Fibroblast of lung (primary cell): ENCODE data around the gene ANTXRL. TPM values are rescaled to one million over a fixed set of nuclear protein-coding genes. Genes with fewer than 3 reads are reported as not detected.
"Not testable (repeated sequence)": the region's sequence is repeated elsewhere in the genome, so short reads cannot be mapped to it uniquely, and the experiment has no call there.

Source experiments
- DNase-seq, 2 donors: peaks; one replicate each; pipeline versions ENCODE4 v3.0.0 to v3.0.0-alpha.2; 2010; ENCODE audit warnings: low read depth in 2 of 2
- H2AFZ ChIP-seq: 2 replicates; pipeline ENCODE4 v1.5.1; 2012; ENCODE audit warnings: low read length, control low read depth, inconsistent platforms
- H3K27ac ChIP-seq: 2 replicates; pipeline ENCODE4 v1.5.1; 2011; ENCODE audit warnings: low read length, control low read depth; ENCODE audit not compliant: insufficient read depth
- H3K27me3 ChIP-seq: 2 replicates; pipeline ENCODE4 v1.5.1; 2011; ENCODE audit warnings: mild to moderate bottlenecking, low read length; ENCODE audit not compliant: control insufficient read depth, insufficient read depth
- H3K36me3 ChIP-seq: 2 replicates; pipeline ENCODE4 v1.5.1; 2011; ENCODE audit warnings: low read length; ENCODE audit not compliant: control insufficient read depth, insufficient read depth
- H3K4me1 ChIP-seq: 2 replicates; pipeline ENCODE4 v1.5.1; 2011; ENCODE audit warnings: low read length; ENCODE audit not compliant: control insufficient read depth, insufficient read depth; ENCODE audit errors: extremely low read depth
- H3K4me2 ChIP-seq: 2 replicates; pipeline ENCODE4 v1.5.1; 2011; ENCODE audit warnings: low read length, control low read depth; ENCODE audit not compliant: insufficient read depth; ENCODE audit errors: extremely low read depth
- H3K4me3 ChIP-seq, 4 experiments: fragments of 200-600 bp in 1 of 4; sonication (generic) in 1 of 4; replicated peaks in 1 of 4; 2 replicates each; pipeline ENCODE4 v1.5.1; 2011 to 2016; ENCODE audit warnings: low read length in 4 of 4, low read depth in 3 of 4, mild to moderate bottlenecking in 3 of 4, control low read depth in 2 of 4, inconsistent platforms in 1 of 4, mixed read lengths in 1 of 4; ENCODE audit not compliant: insufficient read depth in 1 of 4; ENCODE audit errors: control extremely low read depth in 1 of 4
- H3K79me2 ChIP-seq: 2 replicates; pipeline ENCODE4 v1.5.1; 2012; ENCODE audit warnings: mild to moderate bottlenecking, low read length, inconsistent platforms; ENCODE audit not compliant: control insufficient read depth, insufficient read depth
- H3K9ac ChIP-seq: 2 replicates; pipeline ENCODE4 v1.5.1; 2011; ENCODE audit warnings: mild to moderate bottlenecking, low read length, control low read depth; ENCODE audit not compliant: insufficient read depth
- H3K9me3 ChIP-seq: 2 replicates; pipeline ENCODE4 v1.5.1; 2012; ENCODE audit warnings: low read depth, low read length; ENCODE audit not compliant: control insufficient read depth, insufficient read depth
- H4K20me1 ChIP-seq: 2 replicates; pipeline ENCODE4 v1.5.1; 2011; ENCODE audit warnings: low read length; ENCODE audit not compliant: control insufficient read depth, insufficient read depth; ENCODE audit errors: extremely low read depth
- EZH2 ChIP-seq: IDR thresholded peaks from 2 replicates; pipeline ENCODE4 v1.5.1; 2012; ENCODE audit warnings: low read length, control low read depth, mild to moderate bottlenecking; ENCODE audit errors: missing control alignments
- polyA plus RNA-seq, 2 donors: library from polyadenylated mRNA; depleted of rRNA in 1 of 2; stranded (reverse) in 1 of 2; unstranded in 1 of 2; fragments of >200 nt; gene quantifications; 2 replicates each; pipeline ENCODE4 v1.2.1, GENCODE V29; 2011 to 2012; ENCODE audit warnings: missing spikeins in 1 of 2
- total RNA-seq: library from RNA; depleted of rRNA; stranded (reverse); fragments of >200 nt; gene quantifications from 2 replicates; pipeline ENCODE4 v1.2.1, GENCODE V29; 2014
- TF ChIP-seq, protein P1 (sequence below), 2 donors: IDR thresholded peaks in 1 of 2; conservative IDR thresholded peaks in 1 of 2; 1 replicate in 1 of 2; 2 replicates in 1 of 2; pipeline ENCODE4 v1.5.1; 2011 to 2012; ENCODE audit warnings: low read length in 2 of 2, control low read depth in 1 of 2, inconsistent platforms in 1 of 2, low read depth in 1 of 2, mild to moderate bottlenecking in 1 of 2

The ANTXRL gene
- total and polyA plus RNA-seq, 2 donors (not counting 1 experiment from before 2014, with no cell fraction given) = not detected

- TF ChIP-seq, protein P1, sequence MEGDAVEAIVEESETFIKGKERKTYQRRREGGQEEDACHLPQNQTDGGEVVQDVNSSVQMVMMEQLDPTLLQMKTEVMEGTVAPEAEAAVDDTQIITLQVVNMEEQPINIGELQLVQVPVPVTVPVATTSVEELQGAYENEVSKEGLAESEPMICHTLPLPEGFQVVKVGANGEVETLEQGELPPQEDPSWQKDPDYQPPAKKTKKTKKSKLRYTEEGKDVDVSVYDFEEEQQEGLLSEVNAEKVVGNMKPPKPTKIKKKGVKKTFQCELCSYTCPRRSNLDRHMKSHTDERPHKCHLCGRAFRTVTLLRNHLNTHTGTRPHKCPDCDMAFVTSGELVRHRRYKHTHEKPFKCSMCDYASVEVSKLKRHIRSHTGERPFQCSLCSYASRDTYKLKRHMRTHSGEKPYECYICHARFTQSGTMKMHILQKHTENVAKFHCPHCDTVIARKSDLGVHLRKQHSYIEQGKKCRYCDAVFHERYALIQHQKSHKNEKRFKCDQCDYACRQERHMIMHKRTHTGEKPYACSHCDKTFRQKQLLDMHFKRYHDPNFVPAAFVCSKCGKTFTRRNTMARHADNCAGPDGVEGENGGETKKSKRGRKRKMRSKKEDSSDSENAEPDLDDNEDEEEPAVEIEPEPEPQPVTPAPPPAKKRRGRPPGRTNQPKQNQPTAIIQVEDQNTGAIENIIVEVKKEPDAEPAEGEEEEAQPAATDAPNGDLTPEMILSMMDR (conservative IDR thresholded peaks at IDR 0.05 in 1 of 2, IDR thresholded peaks at IDR 0.05 in 1 of 2; ENCODE audit: low read depth in 1 of 2, low read length in 2 of 2) = no peak
- TF ChIP-seq EZH2 = no peak
- Histone ChIP-seq H3K36me3 (no peaks in the 10 kb centered on the region), H3K27me3 (no peaks in the 10 kb centered on the region), H4K20me1 (no peaks in the 10 kb centered on the region), H3K4me3 (no peak overlapping the region), H3K4me1 (no peaks in the 10 kb centered on the region), H3K9ac (no peak overlapping the region), H2AFZ (no peak overlapping the region), H3K4me2 (no peak overlapping the region), H3K27ac (no peak overlapping the region), H3K9me3 (no peaks in the 10 kb centered on the region), H3K79me2 (no peaks in the 10 kb centered on the region)
- DNase-seq = no peak
Observed at GRCh38 chr10:46272863-46273415, 13.9 kb upstream of the ANTXRL start.

DNA sequence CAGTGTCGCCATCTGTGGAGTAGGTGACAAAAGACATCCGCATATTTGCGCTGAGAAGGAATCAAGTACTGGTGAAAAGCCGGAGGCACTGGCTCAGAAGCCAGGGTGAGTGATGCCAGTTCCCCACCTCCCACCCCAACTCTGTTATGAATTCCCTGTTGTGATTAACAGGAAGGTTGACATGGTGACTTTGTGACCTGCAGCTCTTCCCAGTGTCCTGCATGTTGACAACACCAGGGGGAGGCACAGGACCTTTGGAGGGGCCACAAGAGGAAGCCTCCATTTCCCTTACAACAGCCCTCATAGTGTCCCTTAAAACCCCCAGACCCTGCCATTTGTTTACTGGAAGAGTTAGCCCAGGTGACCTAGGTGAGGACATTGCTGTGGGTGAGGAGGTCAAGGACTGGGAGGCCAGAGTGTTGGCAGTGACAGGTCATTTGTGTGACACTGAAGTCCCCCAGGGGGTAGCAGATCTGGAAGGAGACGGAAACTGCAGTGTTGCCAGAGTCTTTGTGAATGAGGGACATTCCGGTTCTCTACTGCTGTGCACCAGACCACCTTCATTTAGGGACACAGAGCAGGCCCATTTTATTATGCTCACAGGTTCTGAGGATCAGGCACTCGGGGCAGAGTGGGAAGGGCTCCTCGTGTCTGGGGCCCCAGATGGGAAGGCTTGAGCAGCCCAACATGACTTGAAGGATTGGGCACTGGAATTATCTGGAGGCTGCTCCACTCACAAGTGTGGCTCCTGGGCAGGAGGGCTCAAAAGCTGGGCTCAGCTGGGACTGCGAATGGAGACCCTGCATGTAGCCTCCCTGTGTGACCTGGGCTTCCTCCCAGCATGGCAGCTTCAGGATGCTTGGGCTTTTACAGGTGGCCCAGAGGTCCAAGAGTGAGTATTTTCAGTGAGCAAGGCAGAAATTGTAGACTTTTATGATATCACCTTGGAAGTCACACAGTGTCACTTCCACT, 13.0 kb upstream of the ANTXRL start:
- no peaks in the 10 kb centered on the region for H3K9me3 ChIP-seq
- no peak for DNase-seq
- no peaks in the 10 kb centered on the region for H3K36me3 ChIP-seq
- no peaks in the 10 kb centered on the region for H3K4me1 ChIP-seq
- no peak overlapping the region for H3K9ac ChIP-seq
- H3K4me2 ChIP-seq = no peak overlapping the region
- H3K4me3 ChIP-seq = no peak overlapping the region
- H3K79me2 ChIP-seq = no peaks in the 10 kb centered on the region
- no peaks in the 10 kb centered on the region for H4K20me1 ChIP-seq
- H2AFZ ChIP-seq = no peak overlapping the region
- TF ChIP-seq EZH2 = no peak
- TF ChIP-seq, protein P1 (conservative IDR thresholded peaks at IDR 0.05 in 1 of 2, IDR thresholded peaks at IDR 0.05 in 1 of 2; ENCODE audit: low read depth in 1 of 2, low read length in 2 of 2) = no peak
- no peaks in the 10 kb centered on the region for H3K27me3 ChIP-seq
- no peak overlapping the region for H3K27ac ChIP-seq

GRCh38 chr10:46277840-46278239, 9.0 kb upstream of the ANTXRL start:
- Histone ChIP-seq H3K27ac (no peak overlapping the region), H3K36me3 (no peaks in the 10 kb centered on the region), H3K4me3 (no peak overlapping the region), H3K9me3 (no peaks in the 10 kb centered on the region), H3K27me3 (no peaks in the 10 kb centered on the region), H3K79me2 (no peaks in the 10 kb centered on the region), H3K4me2 (no peak overlapping the region), H3K4me1 (no peaks in the 10 kb centered on the region), H4K20me1 (no peaks in the 10 kb centered on the region), H2AFZ (no peak overlapping the region), H3K9ac (no peak overlapping the region)
- no peak for DNase-seq
- TF ChIP-seq, protein P1 (conservative IDR thresholded peaks at IDR 0.05 in 1 of 2, IDR thresholded peaks at IDR 0.05 in 1 of 2; ENCODE audit: low read depth in 1 of 2, low read length in 2 of 2) = no peak
- no peak for TF ChIP-seq EZH2

DNA sequence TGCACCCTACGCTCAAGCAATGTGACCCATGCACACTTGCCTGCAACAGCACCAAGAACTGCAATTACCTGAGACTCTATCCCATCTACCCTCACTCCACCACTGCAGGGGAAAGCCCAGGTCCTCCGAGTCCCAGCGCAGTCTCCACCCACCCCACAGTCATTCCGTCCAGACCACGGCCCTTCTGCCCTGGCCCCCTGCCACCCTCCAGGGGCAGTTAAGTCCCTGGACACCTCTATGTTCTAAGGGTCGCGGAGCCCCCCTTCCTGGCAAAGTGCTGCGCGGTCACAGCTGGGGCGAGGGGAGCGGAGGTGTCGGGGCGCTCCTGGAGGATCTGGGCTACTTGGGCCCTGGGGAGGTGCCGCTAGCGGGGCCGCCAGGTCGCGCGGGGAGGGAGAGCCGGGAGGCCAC, 4.4 kb upstream of the ANTXRL start:
- H3K36me3 ChIP-seq, DNase-seq, H3K79me2 ChIP-seq, H3K9me3 ChIP-seq, H2AFZ ChIP-seq, H3K27ac ChIP-seq, H3K27me3 ChIP-seq, H3K9ac ChIP-seq, H4K20me1 ChIP-seq, H3K4me1 ChIP-seq: not testable (repeated sequence)
- Histone ChIP-seq H3K4me2 (peak overlapping the region; percentile 68), H3K4me3 (peak overlapping the region in 1 of 4 experiments; percentile 40)
